ENCODE results near the gene ZNF311.

Gene ZNF311

GRCh38 chr6:29005183-29005885 lies at the start of gene ZNF311:
TSS of gene ZNF311 (minus strand) at chr6:29005315. CDS start at chr6:29003954, 1,361 bp downstream.
- DNase-seq = peak; percentile 76

- DNase-seq = no peak
Measured at GRCh38 chr6:29051680-29052079, 46.6 kb upstream of the ZNF311 start.

GRCh38 chr6:29045075-29045474 lies 40.0 kb upstream of the ZNF311 start, which contains the start of gene OR2W1:
TSS of gene OR2W1 (minus strand) at chr6:29045175. CDS start at chr6:29045175, 0 bp downstream.
- no peak for DNase-seq

GRCh38 chr6:29035951-29036350 lies 30.8 kb upstream of the ZNF311 start:
- no peak for DNase-seq

- DNase-seq = no peak
Measured at GRCh38 chr6:29028821-29029220, 23.7 kb upstream of the ZNF311 start.

GRCh38 chr6:29025927-29026585 lies 20.9 kb upstream of the ZNF311 start:
- no peak for DNase-seq

- no peak for DNase-seq
Measured at GRCh38 chr6:29021434-29021833, 16.3 kb upstream of the ZNF311 start.

GRCh38 chr6:29019629-29020028 lies 14.5 kb upstream of the ZNF311 start:
- DNase-seq = no peak

GRCh38 chr6:29017428-29017802 lies 12.3 kb upstream of the ZNF311 start:
- DNase-seq = no peak

GRCh38 chr6:29016559-29017427 lies 11.7 kb upstream of the ZNF311 start:
- DNase-seq = peak; percentile 75

GRCh38 chr6:29014729-29015608 lies 9.9 kb upstream of the ZNF311 start:
- DNase-seq = no peak

GRCh38 chr6:29011276-29011734 lies 6.2 kb upstream of the ZNF311 start:
- DNase-seq = peak; percentile 78

- no peak for DNase-seq
Measured at GRCh38 chr6:29009358-29009757, 4.2 kb upstream of the ZNF311 start.

GRCh38 chr6:29008089-29008488 lies 3.0 kb upstream of the ZNF311 start:
- DNase-seq = no peak

GRCh38 chr6:28996844-28997510 lies 8.1 kb downstream of the ZNF311 start:
- DNase-seq = no peak

GRCh38 chr6:28995093-28995650 lies 9.9 kb downstream of the ZNF311 start:
- no peak for DNase-seq

- peak; percentile 54 for DNase-seq
Measured at GRCh38 chr6:28988536-28989311, 16.4 kb downstream of the ZNF311 start.

- DNase-seq = peak; percentile 94
Measured at GRCh38 chr6:28985462-28986164, 19.5 kb downstream of the ZNF311 start.

GRCh38 chr6:28983838-28984237 lies 21.3 kb downstream of the ZNF311 start:
- DNase-seq = no peak

All from left hindlimb (tissue), 1 donor.